Nucleus accumbens (tissue), 56 donors: ENCODE measurements around the gene KCNH2.

ENCODE experiments used
- DNase-seq, 56 donors: peaks; one replicate each; lab custom pipeline; 2025; lab: John Stamatoyannopoulos, UW

KCNH2 gene

DNA sequence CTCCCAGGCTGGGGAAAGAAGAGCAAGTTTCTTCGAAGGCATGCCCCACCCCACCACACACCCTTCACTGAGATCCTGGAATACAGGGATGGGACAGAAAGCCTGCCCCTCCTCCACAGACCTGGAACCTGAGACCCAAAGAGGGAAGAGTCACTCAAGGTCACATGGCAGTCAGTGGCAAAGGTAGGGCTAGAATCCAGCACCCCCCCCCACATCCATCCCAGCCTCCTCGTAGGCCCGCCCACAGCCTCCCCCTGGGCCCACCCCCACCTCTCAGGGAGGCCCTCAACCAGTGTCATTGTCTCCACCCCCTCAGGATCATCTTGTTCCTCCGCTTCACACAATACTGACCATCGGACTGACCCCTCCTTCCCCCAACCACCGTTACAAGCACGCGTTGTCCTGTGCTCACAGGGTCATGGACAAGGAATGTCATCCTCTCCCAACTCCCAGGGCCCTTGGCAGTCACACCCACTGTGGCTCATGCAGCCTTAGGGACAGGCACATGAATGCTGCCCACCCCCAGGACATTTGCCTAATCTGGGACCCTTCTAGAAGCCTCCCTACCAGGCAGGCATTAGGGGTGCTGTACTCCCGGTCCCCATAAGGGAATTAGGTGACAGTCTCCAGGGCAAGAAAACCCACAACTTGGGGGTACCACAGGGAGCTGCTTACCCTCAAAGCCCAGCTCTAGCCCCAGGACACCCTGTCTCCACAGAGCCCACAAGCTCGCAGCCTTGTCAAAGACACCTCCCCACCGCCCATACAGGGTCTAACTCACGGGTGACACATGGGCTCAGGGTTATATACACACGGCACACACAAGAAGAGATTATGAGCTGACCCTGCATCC is 1.4 kb downstream of the KCNH2 start:
- peak in 1 of 56 donors; percentile 23 for DNase-seq

DNA sequence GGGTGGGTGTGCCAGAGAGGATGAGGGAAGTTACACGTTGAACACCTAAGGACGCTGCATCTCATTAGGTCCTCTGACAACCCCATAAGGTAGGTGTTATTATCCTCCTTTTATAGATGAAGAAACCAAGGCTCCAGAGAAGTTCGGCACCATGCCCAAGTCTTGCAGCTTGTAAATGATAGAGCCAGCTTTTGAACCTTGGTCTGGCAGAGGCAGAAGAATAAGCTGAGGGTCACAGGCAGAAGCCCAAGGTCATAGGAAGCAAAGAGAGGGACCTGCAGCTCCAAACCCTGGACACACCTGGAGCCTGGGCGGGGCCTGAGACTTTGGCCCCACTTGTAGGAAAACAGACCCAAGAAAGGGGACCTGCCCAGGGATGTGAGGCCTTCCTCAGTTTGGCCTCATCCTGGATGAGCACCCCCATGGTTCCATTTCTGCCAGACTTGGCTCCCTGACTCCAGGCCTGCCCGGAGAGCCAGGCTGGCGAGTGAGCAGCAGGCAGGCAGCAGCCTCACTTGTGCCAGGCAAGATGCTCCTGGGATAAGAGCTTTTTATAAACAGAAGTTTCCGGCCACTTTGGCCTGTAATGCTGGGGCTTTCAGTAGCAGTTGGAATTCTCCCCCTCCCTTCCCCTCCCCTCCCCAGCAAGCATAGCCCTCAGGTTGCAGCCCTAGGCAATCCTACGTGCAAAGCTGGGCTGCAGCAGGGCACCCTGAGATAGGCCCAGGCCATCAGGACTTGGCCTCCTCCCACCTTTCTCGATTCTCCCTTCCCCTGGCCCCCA is 2.4 kb downstream of the KCNH2 start:
- no peak for DNase-seq

DNA sequence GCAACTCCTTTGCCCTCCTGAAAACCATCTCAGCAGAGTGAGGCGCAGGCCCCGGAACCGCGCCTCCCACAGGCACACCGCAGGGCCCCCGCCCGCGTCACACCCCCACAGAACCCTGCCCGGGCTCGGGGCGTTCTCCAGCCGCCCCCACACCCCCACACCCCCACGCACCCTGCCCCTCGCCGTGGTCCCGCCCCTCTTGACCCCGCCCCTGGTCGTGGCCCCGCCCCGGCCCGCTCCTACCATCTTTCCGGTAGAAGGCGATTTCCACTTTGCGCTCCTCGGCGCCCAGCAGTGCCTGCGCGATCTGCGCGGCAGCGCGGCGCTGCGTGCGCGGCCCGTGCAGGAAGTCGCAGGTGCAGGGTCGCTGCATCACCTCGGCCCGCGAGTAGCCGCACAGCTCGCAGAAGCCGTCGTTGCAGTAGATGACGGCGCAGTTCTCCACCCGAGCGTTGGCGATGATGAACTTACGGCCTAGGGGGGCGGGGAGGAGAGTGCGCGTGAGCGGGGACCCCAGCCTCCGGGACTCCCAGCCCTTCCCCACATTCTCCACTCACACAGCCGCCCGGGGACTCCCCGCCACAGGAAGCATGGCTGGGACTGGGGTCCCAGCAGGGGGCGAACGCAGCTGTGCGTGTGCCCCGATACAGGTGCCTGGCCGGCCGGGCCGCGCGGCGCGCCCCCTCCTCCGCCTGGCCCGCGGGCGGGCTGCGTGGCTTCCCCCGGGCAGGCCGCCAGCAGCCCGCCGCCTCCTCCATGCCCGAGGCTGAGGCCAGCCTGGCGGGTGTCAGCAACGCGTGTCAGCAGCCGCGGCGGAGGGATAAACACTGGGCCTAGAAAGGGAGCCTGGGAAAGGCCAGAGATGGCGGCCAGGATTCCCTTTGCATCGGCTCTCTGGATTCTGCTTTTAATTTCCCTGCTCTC is 3.4 kb downstream of the KCNH2 start:
- DNase-seq = peak in 41 of 56 donors; percentile 20 to 75 (median 55)

DNA sequence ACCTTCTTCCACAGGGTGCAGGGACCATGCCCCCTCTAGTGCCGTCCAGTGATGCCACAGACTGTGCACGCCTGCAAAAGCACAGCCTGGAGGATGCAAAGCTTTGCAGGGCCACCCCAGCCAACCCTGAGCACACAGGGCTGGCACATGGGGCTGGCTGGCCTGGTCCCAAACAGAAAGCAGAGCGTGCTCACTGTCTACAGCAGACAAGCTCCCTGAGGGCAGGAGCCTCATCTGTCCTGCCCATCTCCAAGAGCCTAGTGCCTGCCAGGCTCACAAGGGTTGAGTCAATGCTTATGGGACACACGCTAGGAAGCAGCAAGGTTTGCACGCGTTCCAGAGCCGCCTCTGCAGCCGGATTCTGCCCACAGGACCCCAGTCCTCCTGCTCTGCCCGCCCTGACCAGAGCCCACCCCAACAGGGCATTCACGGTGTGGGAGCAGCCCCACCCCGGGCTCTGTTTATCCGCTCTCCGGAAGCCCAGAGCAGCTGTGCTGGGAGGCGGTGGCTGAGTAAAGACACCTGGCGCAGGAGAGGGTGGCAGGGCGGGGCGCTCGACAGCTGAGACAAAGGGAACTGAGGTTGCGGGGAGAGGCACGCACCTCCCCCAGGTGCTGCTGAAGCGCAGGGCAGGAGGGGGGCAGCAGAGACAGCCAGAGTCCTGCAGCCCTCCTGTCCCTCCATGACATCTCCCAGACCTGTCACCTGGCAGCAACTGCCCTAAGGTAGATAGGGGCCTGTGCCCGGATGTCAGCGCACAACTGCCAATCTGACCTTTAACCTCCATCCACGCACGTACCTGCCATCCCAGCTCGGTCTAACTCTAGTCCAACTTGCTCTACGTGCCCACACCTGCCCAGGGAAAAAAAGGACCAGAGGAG is 4.3 kb downstream of the KCNH2 start:
- peak in 11 of 56 donors; percentile 19 to 52 (median 39) for DNase-seq

DNA sequence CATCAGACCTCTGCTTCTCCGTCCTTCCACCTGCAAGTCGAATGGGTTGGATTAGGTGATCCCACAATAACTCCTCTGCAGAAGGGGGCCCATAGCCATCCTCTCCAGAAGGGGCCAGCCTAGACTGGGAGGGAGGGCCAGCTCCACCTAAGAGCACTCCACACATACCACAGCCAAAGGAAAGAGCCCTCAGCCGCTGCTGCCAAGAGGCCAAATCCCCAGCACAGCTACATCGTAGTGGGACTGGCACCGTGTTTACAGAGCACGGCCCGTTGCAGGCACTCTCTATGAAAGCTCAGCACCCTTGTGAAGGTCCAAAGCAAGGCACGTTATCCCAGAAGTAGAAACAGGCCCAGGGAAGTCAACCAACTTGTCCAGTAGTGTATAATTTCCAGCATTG is 5.4 kb downstream of the KCNH2 start:
- DNase-seq = no peak

- peak in 51 of 56 donors; percentile 14 to 88 (median 69) for DNase-seq
These were observed 6.1 kb downstream of the KCNH2 start for GRCh38 chr7:150972023-150972468.

- peak in 10 of 56 donors; percentile 13 to 57 (median 27) for DNase-seq
These were observed 6.7 kb downstream of the KCNH2 start for GRCh38 chr7:150971242-150972022.

DNA sequence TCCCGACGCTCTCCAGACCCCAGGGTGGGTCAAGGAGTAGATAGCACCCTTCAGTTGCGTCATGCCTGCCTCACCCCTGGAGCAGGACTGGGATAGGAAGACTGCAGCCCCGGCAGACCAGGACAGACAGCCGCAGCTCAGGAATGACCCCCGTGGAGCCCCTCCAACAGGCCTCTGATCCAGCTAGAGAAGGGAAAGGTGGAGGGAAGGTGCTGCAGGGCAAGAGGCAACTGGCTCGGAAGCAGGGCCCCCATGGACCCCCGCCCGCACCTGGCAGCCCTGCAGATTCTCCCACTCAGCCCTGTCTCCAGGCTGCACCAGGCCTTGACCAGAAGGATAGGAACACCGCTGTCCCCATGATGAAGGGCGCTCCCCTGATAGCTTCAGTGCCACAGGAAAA is 7.7 kb downstream of the KCNH2 start:
- DNase-seq = no peak

DNA sequence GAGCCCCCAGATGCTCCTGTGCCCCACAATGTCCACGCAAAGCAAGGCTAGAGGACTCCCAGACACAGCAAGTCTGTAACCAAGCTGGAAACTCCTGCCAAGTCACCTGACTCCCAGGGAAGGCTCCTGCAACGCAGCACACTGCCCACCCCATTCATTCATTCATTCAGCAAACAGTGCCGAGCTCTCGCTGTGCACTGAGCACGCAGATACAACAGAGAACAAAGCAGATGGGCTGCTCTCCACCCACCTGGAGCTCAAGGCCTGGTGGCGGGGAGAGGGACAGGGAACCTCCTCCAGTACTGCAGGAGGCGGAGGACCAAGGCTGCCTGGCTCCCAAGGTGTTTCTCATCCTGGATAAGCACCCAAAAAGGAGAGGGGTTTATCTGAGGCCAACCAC is 8.6 kb downstream of the KCNH2 start:
- no peak for DNase-seq

GRCh38 chr7:150968734-150969372 is 9.3 kb downstream of the KCNH2 start:
- DNase-seq = peak in 1 of 56 donors; percentile 18

DNA sequence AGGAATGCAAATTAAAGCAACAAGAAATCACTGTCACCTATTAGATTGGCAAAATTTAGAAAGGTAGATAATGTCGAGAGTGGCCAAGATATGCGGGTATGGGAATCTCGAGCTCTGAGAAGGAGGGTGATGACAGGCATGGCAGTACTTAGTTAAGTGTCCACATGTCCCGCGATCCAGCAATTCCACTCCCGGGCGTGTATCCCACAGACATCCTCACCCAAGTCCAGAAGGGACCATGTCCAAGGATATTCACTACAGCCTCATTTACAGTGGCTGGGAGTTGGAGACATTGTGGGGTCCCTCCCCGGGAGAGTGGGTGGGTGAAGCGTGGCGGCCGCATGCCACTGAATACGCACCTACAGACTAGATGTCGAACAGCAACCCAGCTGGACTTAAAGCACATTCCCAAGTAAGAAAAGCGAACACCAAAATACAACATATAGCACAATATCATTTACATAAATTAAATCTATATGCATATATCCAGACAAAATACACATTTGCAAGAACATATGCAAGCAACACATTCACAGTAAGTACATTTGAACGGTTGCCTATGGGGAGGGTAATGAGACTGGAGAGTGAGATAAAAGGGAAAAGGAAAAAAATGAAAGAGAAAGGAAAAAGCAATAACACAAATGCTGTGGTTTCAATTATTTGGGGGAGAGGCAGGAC is 9.9 kb downstream of the KCNH2 start:
- DNase-seq = no peak

DNA sequence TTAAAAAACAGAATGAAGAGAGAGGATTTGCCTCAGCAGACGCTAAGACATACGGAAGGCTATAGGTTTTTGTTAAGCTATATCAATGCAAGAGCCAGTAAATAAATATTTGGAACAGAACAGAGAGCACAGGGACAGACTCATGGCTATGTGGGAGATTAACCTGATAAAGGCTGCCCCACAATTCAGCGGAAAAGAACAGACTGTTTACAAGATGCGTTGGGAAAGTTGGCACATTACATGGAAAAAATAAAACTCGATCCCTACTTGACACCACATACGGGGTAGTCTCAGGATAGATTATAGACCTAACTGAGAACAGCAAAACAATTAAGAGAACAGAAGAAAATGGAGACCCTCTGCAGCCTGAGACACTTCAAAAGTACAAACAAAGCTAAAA is 10.8 kb downstream of the KCNH2 start:
- DNase-seq = no peak

DNA sequence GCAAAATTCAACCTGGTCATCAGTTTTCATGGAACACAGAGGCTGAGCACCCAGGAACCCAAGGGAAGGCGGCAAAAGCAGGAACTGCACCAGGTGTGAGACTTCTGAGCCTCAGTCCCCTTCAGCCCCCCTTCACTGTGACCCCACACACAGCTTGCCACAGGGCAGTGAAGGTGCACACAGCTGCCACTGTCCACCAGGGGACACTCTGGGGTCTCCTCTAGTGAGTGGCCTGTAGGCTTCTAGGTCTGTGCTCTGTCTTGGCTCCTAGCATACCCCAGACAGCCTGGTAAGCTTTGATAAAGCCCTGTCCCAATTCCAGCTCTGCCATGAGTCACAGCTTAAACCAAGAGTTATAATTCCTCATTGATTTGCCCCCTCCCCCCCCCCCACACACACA is 12.1 kb downstream of the KCNH2 start:
- no peak for DNase-seq

DNA sequence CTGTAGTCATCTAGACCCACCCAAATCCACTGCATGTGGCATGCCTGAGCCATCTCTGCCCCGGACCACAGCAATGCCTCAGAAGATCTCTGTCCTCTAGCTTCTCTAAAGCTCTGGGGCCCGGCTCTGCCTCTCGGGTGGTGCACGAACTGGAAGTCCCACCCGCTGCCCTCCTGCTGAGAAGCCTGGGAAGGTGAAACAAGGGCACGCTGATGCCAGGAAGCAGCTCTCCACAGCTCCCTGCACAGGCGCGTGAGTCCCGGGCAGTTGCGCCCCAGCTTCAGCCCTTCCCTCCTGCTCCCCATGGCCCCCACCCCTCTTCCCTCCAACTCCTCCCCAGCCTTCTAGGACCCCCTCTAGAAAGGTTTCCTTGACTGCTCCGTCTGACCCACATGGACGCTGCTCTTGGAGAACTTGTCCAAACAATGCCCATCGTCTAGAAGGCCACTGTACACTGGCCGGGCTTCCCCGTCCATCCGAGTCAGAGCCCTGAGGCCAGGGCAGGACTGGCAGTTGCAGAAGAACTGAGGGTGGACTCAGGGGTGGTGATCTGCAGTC is 12.8 kb downstream of the KCNH2 start:
- DNase-seq = no peak

DNA sequence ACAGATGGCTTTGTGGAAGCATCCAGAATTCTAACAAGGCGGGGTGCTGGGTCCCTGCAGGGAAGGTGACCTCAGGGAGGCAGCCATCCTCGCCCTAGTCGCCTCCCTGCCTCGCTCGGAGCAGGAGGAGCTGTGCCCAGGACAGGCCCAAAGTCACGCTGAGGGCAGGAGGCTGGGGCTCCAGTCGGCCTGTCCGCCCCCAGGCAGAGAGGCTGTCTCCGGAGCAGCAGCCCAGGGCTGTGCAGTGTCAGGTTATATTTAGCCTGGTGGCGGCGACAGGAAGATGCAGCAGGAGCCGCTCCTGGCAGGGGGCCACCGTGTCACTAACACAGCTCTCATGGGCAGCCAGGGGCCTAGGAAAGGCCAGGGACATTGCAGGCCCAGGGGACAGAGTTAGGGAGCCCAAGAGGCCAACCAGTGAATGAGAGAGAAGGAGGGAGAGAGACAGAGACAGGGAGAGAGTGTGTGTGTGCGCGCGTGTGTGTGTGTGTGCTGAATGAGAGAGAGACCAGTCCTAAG is 13.5 kb downstream of the KCNH2 start:
- DNase-seq = peak in 1 of 56 donors; percentile 10

- no peak for DNase-seq
These were observed 14.2 kb downstream of the KCNH2 start for GRCh38 chr7:150963707-150964559.
